NCI-H187 (cell line): ENCODE data around the gene HS6ST1.

ENCODE experiments used
- DNase-seq, 2 experiments: peaks; one replicate each; lab custom pipeline; 2025; lab: John Stamatoyannopoulos, UW

Gene HS6ST1

GRCh38 chr2:128347701-128348539 is 29.3 kb upstream of the HS6ST1 start:
- no peak for DNase-seq

- DNase-seq, result no peak
These were observed 28.5 kb upstream of the HS6ST1 start for GRCh38 chr2:128347171-128347558.

- no peak for DNase-seq
These were observed 27.9 kb upstream of the HS6ST1 start for GRCh38 chr2:128346291-128347170.

DNA sequence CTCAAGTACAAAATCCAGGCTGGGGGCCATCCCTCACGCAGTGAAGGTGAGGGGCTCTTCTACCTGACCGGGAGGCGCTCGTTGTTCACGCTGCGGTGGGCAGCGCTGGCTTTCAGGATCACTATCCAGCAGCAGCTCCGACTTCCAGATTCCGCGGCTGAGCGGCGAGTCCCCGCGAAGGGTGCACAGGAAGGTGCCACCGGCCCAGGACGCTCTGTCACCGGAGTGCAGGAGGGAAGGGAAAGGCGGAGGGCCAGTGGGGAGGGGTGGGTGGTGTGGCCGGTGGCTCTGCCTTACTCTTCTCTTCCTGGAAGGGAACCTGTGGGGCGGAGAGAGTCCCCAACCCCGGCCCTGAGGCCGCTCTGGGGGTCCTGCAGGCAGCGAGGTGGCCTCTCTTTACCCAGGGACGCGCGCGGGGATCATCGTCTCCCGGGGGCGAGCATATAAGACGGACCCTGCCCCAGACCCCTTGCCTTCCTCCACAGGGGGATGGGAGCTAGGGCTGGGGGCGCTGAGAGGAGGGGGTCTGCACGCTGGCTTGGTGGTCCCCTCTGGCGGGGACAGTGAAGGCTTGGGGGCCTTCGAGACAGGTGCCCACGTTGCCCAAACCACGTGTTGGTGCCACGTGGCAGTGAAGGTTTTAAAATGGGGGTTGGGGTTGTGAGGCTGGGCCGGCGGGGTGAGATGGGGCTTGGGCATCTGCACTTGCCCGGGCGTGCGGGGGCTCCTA is 26.9 kb upstream of the HS6ST1 start:
- no peak for DNase-seq

GRCh38 chr2:128344101-128344500 is 25.4 kb upstream of the HS6ST1 start:
- no peak for DNase-seq

GRCh38 chr2:128343459-128343858 is 24.8 kb upstream of the HS6ST1 start:
- DNase-seq, result no peak

- no peak for DNase-seq
These were observed 23.9 kb upstream of the HS6ST1 start for GRCh38 chr2:128342550-128342949.

DNA sequence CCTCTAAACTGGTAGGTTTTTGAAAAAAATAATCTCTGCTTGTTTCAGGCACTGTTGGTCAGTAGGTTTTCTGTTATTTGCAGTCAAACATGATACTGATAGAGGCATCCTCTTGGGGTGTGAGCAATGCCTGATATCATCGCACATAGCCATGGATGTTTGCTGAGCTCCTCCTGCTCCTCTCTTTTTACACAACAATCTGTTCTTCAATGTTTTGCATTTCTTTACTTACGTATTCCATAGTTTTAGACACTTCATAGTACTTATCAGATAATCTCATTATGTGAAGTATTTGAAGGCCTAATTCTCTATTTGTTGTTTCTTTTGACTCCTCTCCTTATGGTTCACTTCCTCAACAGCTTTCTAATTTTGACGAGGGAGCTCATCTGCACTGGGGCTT is 23.0 kb upstream of the HS6ST1 start:
- DNase-seq, result no peak

DNA sequence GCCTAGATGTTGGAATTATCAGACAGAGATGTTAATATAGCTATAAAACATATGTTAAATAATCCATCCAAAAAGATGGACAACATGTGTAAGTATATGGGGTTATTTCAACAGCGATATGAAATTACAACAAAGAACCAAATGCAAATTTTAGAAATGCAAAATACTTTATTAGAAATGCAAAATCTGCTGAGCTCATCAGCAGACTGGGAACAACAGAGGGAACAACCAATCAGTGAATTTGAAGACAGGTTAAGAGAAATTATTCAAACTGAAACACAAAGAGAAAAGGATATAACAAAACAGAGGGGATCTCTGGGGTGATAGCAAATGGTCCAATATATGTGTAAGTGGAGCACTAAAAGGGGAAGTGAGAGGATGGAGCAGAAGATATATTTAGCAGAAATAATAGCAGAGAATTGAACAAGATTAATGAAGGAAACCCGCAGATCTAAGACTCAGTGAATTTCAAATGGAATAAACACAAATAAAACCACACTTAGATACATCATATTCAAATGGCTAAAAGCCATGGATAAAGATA is 13.5 kb upstream of the HS6ST1 start:
- no peak for DNase-seq

DNA sequence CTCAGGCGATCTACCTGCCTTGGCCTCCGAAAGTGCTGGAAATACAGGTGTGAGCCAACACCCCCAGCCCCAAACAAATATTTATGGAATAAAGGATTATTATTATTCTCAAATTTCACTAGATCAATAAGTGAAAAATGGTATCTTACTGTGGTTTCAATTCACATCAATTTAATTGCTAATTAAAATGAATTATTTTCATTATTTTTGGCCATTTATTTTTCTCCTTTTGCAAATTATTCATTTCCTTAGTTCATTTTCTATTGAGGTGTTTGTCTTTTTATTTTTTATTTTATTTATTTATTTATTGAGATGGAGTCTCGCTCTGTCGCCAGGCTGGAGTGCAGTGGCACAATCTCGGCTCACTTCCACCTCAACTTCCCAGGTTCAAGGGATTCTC is 11.9 kb upstream of the HS6ST1 start:
- DNase-seq, result no peak

DNA sequence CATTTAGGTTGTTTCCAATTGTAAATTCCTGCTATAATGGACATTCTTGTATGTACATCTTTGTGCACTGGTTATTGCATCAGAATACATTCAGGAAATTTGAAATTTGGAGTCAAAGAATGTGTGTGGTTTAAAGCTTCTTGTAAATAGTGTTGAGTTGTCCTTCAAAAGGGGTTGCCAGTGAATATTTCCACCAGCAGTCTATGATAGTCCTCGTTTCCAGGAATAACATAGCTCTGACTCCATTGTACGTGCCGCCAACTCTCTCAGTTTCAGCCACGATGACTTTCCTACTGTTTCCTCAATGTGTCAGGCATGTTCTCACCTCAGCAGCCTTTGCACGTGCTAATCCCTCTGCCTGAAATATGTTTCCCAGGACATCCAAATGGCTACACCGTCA is 10.9 kb upstream of the HS6ST1 start:
- DNase-seq, result no peak

GRCh38 chr2:128327180-128327964 is 8.7 kb upstream of the HS6ST1 start:
- no peak for DNase-seq

DNA sequence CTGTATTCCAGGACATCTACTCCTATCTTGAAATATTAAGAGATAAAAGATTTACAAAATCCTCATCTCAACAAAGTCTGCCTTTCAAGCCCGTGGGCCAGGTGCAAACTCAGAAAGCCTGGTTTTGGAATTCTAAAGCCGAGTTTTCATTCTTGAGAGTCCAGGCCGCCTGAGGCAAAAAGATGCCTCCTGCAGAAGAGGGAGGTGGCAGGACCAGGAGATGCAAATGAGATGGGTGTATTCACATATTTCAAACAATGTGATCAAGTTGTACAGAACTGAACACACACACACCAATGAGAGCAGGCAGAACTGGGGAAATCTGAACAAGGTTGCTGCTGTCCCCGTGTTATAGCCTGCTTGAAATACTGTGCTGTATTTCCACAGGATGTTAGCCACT is 7.7 kb upstream of the HS6ST1 start:
- DNase-seq, result no peak

GRCh38 chr2:128325611-128326181 is 7.0 kb upstream of the HS6ST1 start:
- DNase-seq, result no peak

- DNase-seq, result no peak
These were observed 6.3 kb upstream of the HS6ST1 start for GRCh38 chr2:128324897-128325410.

DNA sequence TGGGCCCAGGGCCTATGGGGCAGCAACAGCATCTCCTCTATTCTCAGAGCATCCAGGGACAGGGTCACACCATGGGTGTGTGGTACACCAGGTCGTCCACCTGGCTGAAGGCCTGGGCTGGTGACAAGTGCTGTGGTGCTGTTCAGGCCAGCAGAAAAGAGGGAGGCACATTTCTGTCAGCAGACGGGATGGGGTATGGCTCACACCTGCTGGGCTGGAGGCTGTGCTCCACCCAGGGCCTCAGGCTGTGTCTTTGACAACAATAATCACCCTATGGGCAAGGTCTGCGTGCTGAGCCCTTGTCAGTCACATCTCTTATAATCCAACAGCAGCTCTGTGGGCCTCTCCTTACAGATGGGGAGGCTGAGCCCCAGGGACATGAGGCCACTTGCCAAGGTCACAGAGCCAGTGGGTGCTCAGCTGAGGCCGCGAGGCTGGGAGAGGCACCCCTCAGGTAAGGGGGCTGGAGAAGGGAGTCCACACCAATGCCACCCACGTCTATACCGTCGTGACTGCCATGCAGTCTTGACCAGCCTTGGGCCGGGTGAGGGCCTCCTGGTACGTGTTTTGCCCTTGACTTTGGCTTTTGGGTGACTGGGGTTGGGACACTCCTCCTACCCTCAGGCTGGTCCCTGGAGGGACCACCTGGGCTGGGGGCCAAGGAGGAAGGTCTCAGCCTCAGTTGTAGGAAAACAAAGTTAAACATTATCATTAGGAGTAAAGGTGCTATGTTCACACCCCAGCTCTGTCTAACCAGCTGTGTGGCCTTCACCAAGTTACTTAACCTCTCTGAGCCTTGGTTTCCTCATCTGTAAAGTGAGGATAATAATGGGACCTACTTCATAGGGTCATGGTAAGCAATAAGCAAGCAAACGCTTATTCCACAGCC is 5.6 kb upstream of the HS6ST1 start:
- DNase-seq, result no peak

- DNase-seq, result no peak
These were observed 4.9 kb upstream of the HS6ST1 start for GRCh38 chr2:128323555-128323931.

DNA sequence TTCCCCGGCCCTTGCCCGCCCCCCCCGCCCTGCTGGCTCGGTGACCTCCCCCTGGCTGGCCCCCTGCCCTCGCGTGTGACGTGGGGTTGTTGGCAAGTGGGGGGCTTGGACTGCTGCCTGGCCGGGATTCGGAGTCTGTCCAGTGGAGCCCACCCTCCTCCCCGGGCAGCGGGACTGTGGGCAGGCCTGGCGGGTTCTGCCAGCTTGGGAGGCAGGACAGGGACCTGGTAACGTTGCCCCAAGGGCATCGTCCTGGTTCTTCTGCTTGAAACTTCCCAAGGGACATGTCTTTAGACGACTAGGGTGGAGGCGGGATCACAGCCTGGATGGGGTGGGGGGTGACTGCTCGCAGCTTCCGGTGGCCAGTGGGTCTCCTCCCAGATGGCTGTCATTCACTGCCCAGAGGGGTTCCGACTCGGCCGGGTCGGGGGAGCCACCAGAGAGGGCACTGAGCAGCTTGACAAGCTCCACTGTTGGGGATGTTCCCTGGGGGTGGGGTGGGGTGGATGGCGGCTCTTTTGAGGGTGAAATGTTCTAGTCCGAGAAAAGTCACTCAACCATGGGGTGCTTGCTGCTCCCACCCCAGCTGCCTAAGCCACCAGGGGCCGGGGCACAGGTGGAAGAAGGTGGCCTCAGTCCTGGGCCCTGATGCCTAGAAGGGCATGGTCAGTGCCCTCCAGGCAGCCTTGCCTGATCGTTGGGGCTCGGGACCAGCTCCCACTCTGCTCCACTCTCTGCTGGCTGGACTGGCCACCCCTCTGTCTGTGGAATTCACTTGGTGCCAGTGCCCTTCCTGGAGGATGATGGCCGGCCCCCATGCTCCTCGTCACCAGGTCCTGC is 4.3 kb upstream of the HS6ST1 start:
- DNase-seq, result no peak
